ENCODE data around the gene CIAO2A. TPM values are rescaled to one million over a fixed set of nuclear protein-coding genes. Genes with fewer than 3 reads are reported as not detected.
"Not testable (repeated sequence)": the region's sequence is repeated elsewhere in the genome, so short reads cannot be mapped to it uniquely, and the experiment has no call there.

Gene CIAO2A
- total RNA-seq, 2 donors from 2014 or later = 88.7 to 98.3 TPM

DNA sequence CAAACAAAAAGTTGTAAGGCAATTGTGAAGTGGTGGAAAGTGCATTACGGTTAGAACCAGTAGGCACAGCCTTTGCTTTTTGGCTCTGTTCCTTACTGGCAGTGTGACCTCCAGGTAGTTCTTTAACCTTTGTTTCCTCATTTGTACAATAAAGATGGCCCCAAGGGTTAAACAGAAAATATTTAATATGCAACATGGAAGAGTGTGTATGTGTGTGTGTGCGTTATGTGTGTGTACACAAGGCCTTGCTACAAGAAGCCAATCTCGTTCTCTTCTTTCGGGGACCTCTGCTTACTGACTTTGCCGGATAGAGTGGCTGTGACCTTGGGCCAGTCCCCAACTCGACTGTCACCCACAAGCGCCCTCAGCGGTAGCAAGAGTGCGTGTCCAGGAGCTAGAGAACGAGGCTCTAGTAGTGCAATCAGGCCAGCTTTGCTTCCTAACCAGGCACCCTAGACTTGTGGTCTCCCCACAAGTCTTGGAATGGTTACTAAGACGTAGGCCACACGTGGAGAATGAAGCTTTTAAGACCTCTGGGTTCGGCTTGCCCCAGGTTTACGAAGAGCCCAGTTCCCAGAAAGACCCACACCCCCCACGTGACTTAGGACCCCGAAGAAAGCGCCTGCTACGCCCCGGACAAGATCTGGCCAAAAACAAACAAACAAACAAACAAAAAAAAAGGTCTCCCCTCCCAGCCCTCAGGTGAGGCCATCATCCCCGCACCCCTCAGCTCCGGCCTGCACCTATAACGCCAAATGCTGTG, 593 bp downstream of the CIAO2A start:
- Histone ChIP-seq H3K4me3 (peak overlapping the region; percentile 62), H3K9ac (ENCODE audit: low read depth in 2 of 2, low read length in 2 of 2) (peak overlapping the region; percentile 75 to 90), H3K36me3 (no peaks in the 10 kb centered on the region), H3K27ac (peak overlapping the region; percentile 79), H3K4me1 (peaks cover 22% of the 10 kb centered on the region), H3K27me3 (no peaks in the 10 kb centered on the region), H3K9me3 (no peaks in the 10 kb centered on the region)
- intact Hi-C loops (cut with DNase I) = no loop called here
- TF ChIP-seq, protein P1, sequence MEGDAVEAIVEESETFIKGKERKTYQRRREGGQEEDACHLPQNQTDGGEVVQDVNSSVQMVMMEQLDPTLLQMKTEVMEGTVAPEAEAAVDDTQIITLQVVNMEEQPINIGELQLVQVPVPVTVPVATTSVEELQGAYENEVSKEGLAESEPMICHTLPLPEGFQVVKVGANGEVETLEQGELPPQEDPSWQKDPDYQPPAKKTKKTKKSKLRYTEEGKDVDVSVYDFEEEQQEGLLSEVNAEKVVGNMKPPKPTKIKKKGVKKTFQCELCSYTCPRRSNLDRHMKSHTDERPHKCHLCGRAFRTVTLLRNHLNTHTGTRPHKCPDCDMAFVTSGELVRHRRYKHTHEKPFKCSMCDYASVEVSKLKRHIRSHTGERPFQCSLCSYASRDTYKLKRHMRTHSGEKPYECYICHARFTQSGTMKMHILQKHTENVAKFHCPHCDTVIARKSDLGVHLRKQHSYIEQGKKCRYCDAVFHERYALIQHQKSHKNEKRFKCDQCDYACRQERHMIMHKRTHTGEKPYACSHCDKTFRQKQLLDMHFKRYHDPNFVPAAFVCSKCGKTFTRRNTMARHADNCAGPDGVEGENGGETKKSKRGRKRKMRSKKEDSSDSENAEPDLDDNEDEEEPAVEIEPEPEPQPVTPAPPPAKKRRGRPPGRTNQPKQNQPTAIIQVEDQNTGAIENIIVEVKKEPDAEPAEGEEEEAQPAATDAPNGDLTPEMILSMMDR (IDR thresholded peaks at IDR 0.05) = no peak
- peak; percentile 67 for DNase-seq

GRCh38 chr15:64092075-64092820, 1.4 kb downstream of the CIAO2A start:
- Histone ChIP-seq H3K36me3 (no peaks in the 10 kb centered on the region), H3K27me3 (no peaks in the 10 kb centered on the region), H3K27ac (peak overlapping the region; percentile 79), H3K4me1 (peaks cover 15% of the 10 kb centered on the region), H3K9me3 (no peaks in the 10 kb centered on the region), H3K4me3 (peak overlapping the region; percentile 62), H3K9ac (ENCODE audit: low read depth in 2 of 2, low read length in 2 of 2) (peak overlapping the region in 1 of 2 donors; percentile 90)
- TF ChIP-seq, protein P1 (IDR thresholded peaks at IDR 0.05) = peak; percentile 14
- intact Hi-C loops (cut with DNase I) = no loop called here
- no peak for DNase-seq

GRCh38 chr15:64090527-64090926, 3.1 kb downstream of the CIAO2A start:
- Histone ChIP-seq H3K4me3 (no peak overlapping the region), H3K27me3 (no peaks in the 10 kb centered on the region), H3K36me3 (no peaks in the 10 kb centered on the region), H3K9me3 (no peaks in the 10 kb centered on the region), H3K9ac (ENCODE audit: low read depth in 2 of 2, low read length in 2 of 2) (no peak overlapping the region), H3K27ac (no peak overlapping the region), H3K4me1 (peaks cover 10% of the 10 kb centered on the region)
- intact Hi-C loops (cut with DNase I) = no loop called here
- no peak for DNase-seq
- TF ChIP-seq, protein P1 (IDR thresholded peaks at IDR 0.05) = no peak

GRCh38 chr15:64089543-64090280, 3.9 kb downstream of the CIAO2A start:
- Histone ChIP-seq H3K4me1 (peaks cover 10% of the 10 kb centered on the region), H3K9me3 (no peaks in the 10 kb centered on the region), H3K27me3 (no peaks in the 10 kb centered on the region), H3K27ac (no peak overlapping the region), H3K4me3 (no peak overlapping the region), H3K36me3 (no peaks in the 10 kb centered on the region), H3K9ac (ENCODE audit: low read depth in 2 of 2, low read length in 2 of 2) (no peak overlapping the region)
- TF ChIP-seq, protein P1 (IDR thresholded peaks at IDR 0.05) = no peak
- intact Hi-C loops (cut with DNase I) = no loop called here
- no peak for DNase-seq

DNA sequence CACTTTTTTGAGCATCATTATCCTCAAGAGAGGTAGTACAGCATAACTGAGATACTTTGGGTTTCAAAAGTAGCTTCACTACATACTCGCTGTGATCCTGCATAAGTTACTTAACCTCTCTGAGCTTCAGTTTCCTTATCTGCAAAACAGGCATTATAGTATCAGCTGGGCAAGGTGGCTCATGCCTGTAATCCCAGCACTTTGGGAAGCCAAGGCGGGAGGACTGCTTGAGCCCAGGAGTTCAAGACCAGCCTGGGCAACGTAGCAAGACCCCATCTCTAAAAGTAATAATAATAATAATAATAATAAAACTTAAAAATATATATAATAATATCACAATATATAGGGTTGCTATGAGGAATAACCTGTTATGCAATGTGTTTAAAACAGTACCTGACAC, 10.9 kb downstream of the CIAO2A start:
- no peaks in the 10 kb centered on the region for H3K27me3 ChIP-seq
- TF ChIP-seq, protein P1 (IDR thresholded peaks at IDR 0.05) = no peak
- H3K36me3 ChIP-seq = no peaks in the 10 kb centered on the region
- no peak overlapping the region for H3K27ac ChIP-seq
- no peaks in the 10 kb centered on the region for H3K4me1 ChIP-seq
- H3K9me3 ChIP-seq = no peaks in the 10 kb centered on the region
- H3K9ac ChIP-seq (ENCODE audit: low read depth in 2 of 2, low read length in 2 of 2) = no peak overlapping the region
- H3K4me3 ChIP-seq = no peak overlapping the region
- intact Hi-C loops (cut with DNase I) = no loop called here
- DNase-seq = no peak

DNA sequence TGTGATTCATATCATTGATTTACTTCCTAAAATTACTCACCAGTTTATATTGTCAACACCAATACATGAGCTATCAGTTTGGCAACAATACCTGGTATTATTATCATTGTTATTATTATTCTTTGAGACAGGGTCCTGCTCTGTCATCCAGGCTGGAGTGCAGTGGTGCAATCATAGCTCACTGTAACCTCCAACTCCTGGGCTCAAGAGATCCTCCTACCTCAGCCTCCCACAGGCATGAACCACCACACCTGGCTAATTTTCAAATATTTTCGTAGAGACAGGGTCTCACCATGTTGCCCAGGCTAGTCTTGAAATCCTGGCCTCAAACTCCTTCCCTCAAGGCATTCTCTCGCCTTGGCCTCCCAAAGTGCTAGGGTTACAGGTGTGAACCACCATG, 20.1 kb downstream of the CIAO2A start:
- H3K9me3 ChIP-seq; H3K36me3 ChIP-seq; H3K27ac ChIP-seq; H3K9ac ChIP-seq (ENCODE audit: low read depth in 2 of 2, low read length in 2 of 2); intact Hi-C loops (cut with DNase I); H3K4me3 ChIP-seq; DNase-seq; H3K27me3 ChIP-seq; H3K4me1 ChIP-seq: not testable (repeated sequence)

All from colonic mucosa (tissue), 4 donors.